Vagina (tissue), 2 donors: ENCODE measurements around the gene KIAA0753. TPM values are rescaled to one million over a fixed set of nuclear protein-coding genes. Genes with fewer than 3 reads are reported as not detected.

ENCODE experiments used
- DNase-seq, 2 donors: peaks; one replicate each; pipeline ENCODE4 v3.0.0-alpha.2; 2017; ENCODE audit errors: extremely low spot score in 2 of 2
- H3K27ac ChIP-seq: fragments of 200-600 bp; sonication (generic); one replicate; pipeline ENCODE4 v1.5.1; 2019
- H3K27me3 ChIP-seq: fragments of 200-600 bp; sonication (generic); one replicate; pipeline ENCODE4 v1.5.1; 2019
- H3K36me3 ChIP-seq, 2 donors: fragments of 200-600 bp; sonication (generic); one replicate each; pipeline ENCODE4 v1.5.1; 2017 to 2019
- H3K4me1 ChIP-seq: fragments of 200-600 bp; sonication (generic); one replicate; pipeline ENCODE4 v1.5.1; 2019
- H3K4me3 ChIP-seq, 2 donors: fragments of 200-600 bp; sonication (generic); 1 replicate in 1 of 2; 2 replicates in 1 of 2; pipeline ENCODE4 v1.5.1; 2016 to 2019
- H3K9me3 ChIP-seq: fragments of 200-600 bp; sonication (generic); one replicate; pipeline ENCODE4 v1.5.1; 2019
- POLR2A ChIP-seq, 2 donors: fragments of 450-650 bp; IDR thresholded peaks; one replicate each; pipeline ENCODE4 v1.6.1; 2017; ENCODE audit warnings: antibody characterized with exemption in 2 of 2, mild to moderate bottlenecking in 2 of 2, moderate library complexity in 2 of 2
- POLR2AphosphoS5 ChIP-seq, 2 donors: sonication (generic); formaldehyde crosslinking; IDR thresholded peaks; one replicate each; pipeline ENCODE4 v1.9.0; 2017; ENCODE audit warnings: antibody characterized with exemption in 2 of 2, mild to moderate bottlenecking in 2 of 2, low read depth in 1 of 2; ENCODE audit not compliant: insufficient read depth in 1 of 2
- intact Hi-C: fragments of 100-400 bp; cut with DNase I; formaldehyde crosslinking; loops from one replicate; pipeline ENCODE4 v1.15.1; 2023
- total RNA-seq: library from RNA; depleted of rRNA; stranded (reverse); fragments of >200 nt; gene quantifications from one replicate; pipeline ENCODE4 v1.2.3, GENCODE V29; 2016
- TF ChIP-seq, protein P1 (sequence below), 3 experiments: fragments of 450-650 bp in 2 of 3; fragments of 200-600 bp in 1 of 3; sonication (generic) in 1 of 3; IDR thresholded peaks; one replicate each; pipeline ENCODE4 v1.5.1; 2017 to 2019; ENCODE audit warnings: antibody characterized with exemption in 3 of 3, mild to moderate bottlenecking in 2 of 3, moderate library complexity in 2 of 3

KIAA0753 gene
- total RNA-seq, 1 donor from 2014 or later = 14.5 TPM

DNA sequence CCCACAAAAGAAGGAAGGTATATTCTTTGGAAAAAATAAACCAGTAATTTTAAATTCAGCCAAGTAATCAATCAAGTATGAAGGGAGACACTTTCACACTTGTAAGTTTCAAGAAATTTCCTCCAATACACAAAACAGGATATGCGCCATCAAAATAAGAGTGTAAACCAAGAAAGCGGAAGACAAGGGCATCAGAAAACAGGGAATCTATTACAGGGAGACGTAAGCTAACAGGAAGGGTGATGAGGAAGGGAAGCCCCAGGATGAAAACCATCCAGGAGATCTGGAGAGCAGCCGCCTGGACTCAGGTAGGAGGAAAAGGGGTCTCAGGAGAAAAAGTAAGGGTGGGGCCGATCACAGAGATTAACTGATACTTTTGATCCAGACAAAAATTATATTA is 52.3 kb downstream of the KIAA0753 start:
- Histone ChIP-seq H3K9me3 (no peaks in the 10 kb centered on the region), H3K27ac (no peak overlapping the region), H3K4me1 (no peaks in the 10 kb centered on the region), H3K27me3 (no peaks in the 10 kb centered on the region), H3K36me3 (peaks cover 0 to 59% of the 10 kb centered on the region in 2 donors), H3K4me3 (no peak overlapping the region)
- intact Hi-C loops = no loop called here
- TF ChIP-seq, protein P1, sequence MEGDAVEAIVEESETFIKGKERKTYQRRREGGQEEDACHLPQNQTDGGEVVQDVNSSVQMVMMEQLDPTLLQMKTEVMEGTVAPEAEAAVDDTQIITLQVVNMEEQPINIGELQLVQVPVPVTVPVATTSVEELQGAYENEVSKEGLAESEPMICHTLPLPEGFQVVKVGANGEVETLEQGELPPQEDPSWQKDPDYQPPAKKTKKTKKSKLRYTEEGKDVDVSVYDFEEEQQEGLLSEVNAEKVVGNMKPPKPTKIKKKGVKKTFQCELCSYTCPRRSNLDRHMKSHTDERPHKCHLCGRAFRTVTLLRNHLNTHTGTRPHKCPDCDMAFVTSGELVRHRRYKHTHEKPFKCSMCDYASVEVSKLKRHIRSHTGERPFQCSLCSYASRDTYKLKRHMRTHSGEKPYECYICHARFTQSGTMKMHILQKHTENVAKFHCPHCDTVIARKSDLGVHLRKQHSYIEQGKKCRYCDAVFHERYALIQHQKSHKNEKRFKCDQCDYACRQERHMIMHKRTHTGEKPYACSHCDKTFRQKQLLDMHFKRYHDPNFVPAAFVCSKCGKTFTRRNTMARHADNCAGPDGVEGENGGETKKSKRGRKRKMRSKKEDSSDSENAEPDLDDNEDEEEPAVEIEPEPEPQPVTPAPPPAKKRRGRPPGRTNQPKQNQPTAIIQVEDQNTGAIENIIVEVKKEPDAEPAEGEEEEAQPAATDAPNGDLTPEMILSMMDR (IDR thresholded peaks at IDR 0.05) = no peak
- TF ChIP-seq POLR2AphosphoS5 (IDR thresholded peaks at IDR 0.05; ENCODE audit: insufficient read depth in 1 of 2, low read depth in 1 of 2) (no peak), POLR2A (IDR thresholded peaks at IDR 0.05) (no peak)
- DNase-seq = no peak

DNA sequence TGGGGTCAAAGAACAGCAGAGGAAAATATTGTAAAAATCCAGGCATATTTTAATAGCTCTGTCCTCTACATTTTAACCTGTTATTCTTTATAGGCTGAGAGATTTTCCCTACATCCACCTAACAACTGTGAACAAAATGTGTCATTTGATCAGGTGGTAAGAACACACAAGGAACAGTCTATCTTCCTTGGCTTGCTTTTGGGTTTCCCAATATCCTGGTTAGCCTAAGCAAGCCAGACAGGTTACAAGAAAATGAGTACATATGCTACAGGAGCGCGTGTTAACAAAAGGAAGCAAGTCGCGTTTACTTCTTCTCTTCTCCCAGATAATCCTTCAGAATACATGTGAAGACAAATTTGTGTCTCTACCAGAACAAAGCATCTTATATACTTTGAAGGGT is 53.2 kb downstream of the KIAA0753 start:
- H3K4me1 ChIP-seq = no peaks in the 10 kb centered on the region
- intact Hi-C loops = no loop called here
- H3K36me3 ChIP-seq = peaks cover 0 to 57% of the 10 kb centered on the region in 2 donors
- H3K4me3 ChIP-seq = no peak overlapping the region
- no peaks in the 10 kb centered on the region for H3K9me3 ChIP-seq
- DNase-seq = no peak
- no peaks in the 10 kb centered on the region for H3K27me3 ChIP-seq
- TF ChIP-seq POLR2A (IDR thresholded peaks at IDR 0.05) = no peak
- TF ChIP-seq, protein P1 (IDR thresholded peaks at IDR 0.05) = no peak
- peak in 1 of 2 donors; percentile 27 for TF ChIP-seq POLR2AphosphoS5 (IDR thresholded peaks at IDR 0.05; ENCODE audit: insufficient read depth in 1 of 2, low read depth in 1 of 2)
- H3K27ac ChIP-seq = no peak overlapping the region

DNA sequence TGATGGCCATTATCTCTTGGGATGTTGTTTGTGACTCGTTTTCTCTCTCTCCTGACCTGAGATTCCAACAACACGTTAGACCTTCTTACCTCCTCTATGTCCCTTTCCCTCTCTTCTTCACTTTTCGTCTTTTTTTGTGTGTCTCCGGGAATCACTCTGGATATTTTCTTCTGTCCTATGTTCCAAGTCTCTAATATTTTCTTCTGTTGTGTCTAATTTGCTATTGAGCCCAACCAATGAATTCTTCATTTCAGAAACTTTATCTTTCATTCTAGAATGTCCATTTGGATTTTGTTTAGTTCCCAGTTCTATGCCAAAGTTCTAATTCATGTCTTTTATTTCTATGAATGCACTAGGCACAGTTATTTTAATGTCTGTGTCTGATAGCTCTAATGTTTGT is 57.1 kb downstream of the KIAA0753 start:
- no peaks in the 10 kb centered on the region for H3K4me1 ChIP-seq
- TF ChIP-seq, protein P1 (IDR thresholded peaks at IDR 0.05) = no peak
- TF ChIP-seq POLR2AphosphoS5 (IDR thresholded peaks at IDR 0.05; ENCODE audit: insufficient read depth in 1 of 2, low read depth in 1 of 2) = no peak
- no peak for TF ChIP-seq POLR2A (IDR thresholded peaks at IDR 0.05)

DNA sequence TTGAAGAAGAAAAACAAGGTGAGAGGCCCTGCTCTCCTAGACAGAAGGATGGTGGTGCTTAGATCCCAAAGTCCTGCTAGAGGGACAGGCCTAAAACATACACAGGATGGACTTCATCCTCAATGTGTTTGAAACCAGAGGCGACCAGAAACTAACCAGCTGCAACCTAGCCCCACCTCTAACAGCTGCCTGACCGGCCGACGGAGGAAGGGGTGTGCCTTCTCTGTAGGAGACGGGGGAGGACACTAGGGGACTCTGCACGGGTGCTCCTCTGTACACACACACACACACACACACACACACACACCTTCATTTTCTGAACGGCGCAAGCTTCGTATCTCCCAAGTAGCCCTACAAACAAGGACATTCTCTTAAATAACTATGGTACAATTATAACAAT is 59.9 kb downstream of the KIAA0753 start:
- peaks cover 0 to 29% of the 10 kb centered on the region in 2 donors for H3K36me3 ChIP-seq
- H3K4me1 ChIP-seq = peaks cover 4% of the 10 kb centered on the region
- no peak overlapping the region for H3K4me3 ChIP-seq
- no peak for DNase-seq
- H3K9me3 ChIP-seq = no peaks in the 10 kb centered on the region
- H3K27me3 ChIP-seq = no peaks in the 10 kb centered on the region
- intact Hi-C loops = no loop called here
- TF ChIP-seq POLR2AphosphoS5 (IDR thresholded peaks at IDR 0.05; ENCODE audit: insufficient read depth in 1 of 2, low read depth in 1 of 2) = no peak
- TF ChIP-seq POLR2A (IDR thresholded peaks at IDR 0.05) = no peak
- TF ChIP-seq, protein P1 (IDR thresholded peaks at IDR 0.05) = no peak
- H3K27ac ChIP-seq = no peak overlapping the region

More for the DNA sequence above, 57.1 kb downstream of the KIAA0753 start:
- H3K9me3 ChIP-seq = no peaks in the 10 kb centered on the region
- peaks cover 0 to 43% of the 10 kb centered on the region in 2 donors for H3K36me3 ChIP-seq
- intact Hi-C loops = no loop called here
- no peak for DNase-seq
- H3K27ac ChIP-seq = no peak overlapping the region
- H3K27me3 ChIP-seq = no peaks in the 10 kb centered on the region
- H3K4me3 ChIP-seq = no peak overlapping the region

DNA sequence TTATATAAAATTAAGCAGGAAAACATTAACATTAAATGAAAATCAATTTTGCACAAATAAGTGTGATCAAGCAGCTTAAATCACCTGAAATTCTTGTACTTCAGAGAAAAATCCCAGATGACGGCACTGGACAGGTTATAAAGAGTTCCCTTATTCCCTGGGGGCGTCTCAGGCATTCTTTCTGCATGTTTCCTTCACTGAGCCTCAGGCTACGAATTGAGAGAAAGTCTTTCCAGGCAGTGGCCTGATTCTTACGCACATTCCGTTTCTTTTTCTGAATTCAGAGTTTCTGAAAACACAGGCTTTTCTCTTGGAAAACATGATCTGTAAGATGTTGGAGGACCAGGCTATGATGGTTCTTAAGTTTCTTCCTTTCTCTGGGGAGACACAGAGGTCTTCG is 62.0 kb downstream of the KIAA0753 start:
- Histone ChIP-seq H3K4me1 (peaks cover 14% of the 10 kb centered on the region), H3K9me3 (no peaks in the 10 kb centered on the region), H3K27me3 (no peaks in the 10 kb centered on the region), H3K36me3 (peaks cover 0 to 16% of the 10 kb centered on the region in 2 donors), H3K27ac (no peak overlapping the region), H3K4me3 (no peak overlapping the region)
- intact Hi-C loops = no loop called here
- TF ChIP-seq POLR2AphosphoS5 (IDR thresholded peaks at IDR 0.05; ENCODE audit: insufficient read depth in 1 of 2, low read depth in 1 of 2) = no peak
- no peak for TF ChIP-seq POLR2A (IDR thresholded peaks at IDR 0.05)
- TF ChIP-seq, protein P1 (IDR thresholded peaks at IDR 0.05) = no peak
- DNase-seq = no peak
